Measurements from ENCODE around the gene SND1. TPM values are rescaled to one million over a fixed set of nuclear protein-coding genes. Genes with fewer than 3 reads are reported as not detected.

SND1 gene
- total RNA-seq, 1 experiment from 2014 or later, result 139 TPM

DNA sequence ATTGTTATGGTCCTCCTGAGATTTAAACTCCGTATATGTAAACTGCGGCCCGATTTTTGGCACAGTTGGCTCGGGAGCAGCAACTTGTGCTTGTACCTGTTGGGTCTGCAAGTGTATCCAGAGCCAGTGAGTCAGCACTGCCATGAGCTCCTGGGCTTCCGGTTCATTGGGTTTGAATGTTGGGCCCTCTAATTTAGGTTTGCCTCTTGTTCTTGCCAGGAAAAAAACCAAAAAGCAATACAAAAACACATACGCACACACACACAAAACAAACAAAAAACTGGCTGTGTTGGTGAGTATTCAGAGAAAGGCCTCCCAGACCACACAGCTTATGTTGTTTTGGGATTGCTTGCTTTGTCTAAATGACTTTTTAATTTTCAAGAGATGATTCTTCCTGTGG lies 26.3 kb downstream of the SND1 start:
- no peak overlapping the region for H3K9ac ChIP-seq (ENCODE audit: low read length)
- H3K9me2 ChIP-seq (replicated peaks; ENCODE audit: low read length), result no peaks in the 10 kb centered on the region
- no peaks in the 10 kb centered on the region for H3K27me3 ChIP-seq (ENCODE audit: low read length)
- peaks cover 45% of the 10 kb centered on the region for H3K36me3 ChIP-seq (ENCODE audit: low read depth, low read length)
- BruUV-seq (replicated peaks), result no TSS peak
- H3K27ac ChIP-seq (ENCODE audit: low read length), result no peak overlapping the region
- intact Hi-C loops (cut with micrococcal nuclease), result no loop called here
- H3K4me3 ChIP-seq (ENCODE audit: low read length), result no peak overlapping the region
- no peak overlapping the region for H3K4me2 ChIP-seq (ENCODE audit: low read length)
- H3K9me3 ChIP-seq (ENCODE audit: low read length), result peaks cover 6% of the 10 kb centered on the region; the same call in 1 of the 2 replicates
- ChIA-PET POLR2A (ENCODE audit: unreplicated experiment) (no interaction called here), CTCF (no interaction called here)
- TF ChIP-seq, protein P1, sequence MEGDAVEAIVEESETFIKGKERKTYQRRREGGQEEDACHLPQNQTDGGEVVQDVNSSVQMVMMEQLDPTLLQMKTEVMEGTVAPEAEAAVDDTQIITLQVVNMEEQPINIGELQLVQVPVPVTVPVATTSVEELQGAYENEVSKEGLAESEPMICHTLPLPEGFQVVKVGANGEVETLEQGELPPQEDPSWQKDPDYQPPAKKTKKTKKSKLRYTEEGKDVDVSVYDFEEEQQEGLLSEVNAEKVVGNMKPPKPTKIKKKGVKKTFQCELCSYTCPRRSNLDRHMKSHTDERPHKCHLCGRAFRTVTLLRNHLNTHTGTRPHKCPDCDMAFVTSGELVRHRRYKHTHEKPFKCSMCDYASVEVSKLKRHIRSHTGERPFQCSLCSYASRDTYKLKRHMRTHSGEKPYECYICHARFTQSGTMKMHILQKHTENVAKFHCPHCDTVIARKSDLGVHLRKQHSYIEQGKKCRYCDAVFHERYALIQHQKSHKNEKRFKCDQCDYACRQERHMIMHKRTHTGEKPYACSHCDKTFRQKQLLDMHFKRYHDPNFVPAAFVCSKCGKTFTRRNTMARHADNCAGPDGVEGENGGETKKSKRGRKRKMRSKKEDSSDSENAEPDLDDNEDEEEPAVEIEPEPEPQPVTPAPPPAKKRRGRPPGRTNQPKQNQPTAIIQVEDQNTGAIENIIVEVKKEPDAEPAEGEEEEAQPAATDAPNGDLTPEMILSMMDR (conservative IDR thresholded peaks at IDR 0.05; ENCODE audit: low read depth, low read length), result no peak
- no peak for TF ChIP-seq EZH2phosphoT487 (IDR thresholded peaks at IDR 0.05; ENCODE audit: borderline replicate concordance, low read length)
- no peak for TF ChIP-seq EZH2 (IDR thresholded peaks at IDR 0.05; ENCODE audit: low read length, unreplicated experiment)
- ATAC-seq (no peak), DNase-seq (peak; percentile 23)
- 0 out of 2 replicates have a peak, but pooled peaks cover 18% of the 10 kb centered on the region for H3K4me1 ChIP-seq (ENCODE audit: insufficient read depth, low read length)
- H2AFZ ChIP-seq (ENCODE audit: low read length), result no peak overlapping the region
- no peaks in the 10 kb centered on the region for H3F3A ChIP-seq (ENCODE audit: low read length, unreplicated experiment)
- peaks cover 98% of the 10 kb centered on the region for H3K79me2 ChIP-seq (ENCODE audit: low read length)
- H4K20me1 ChIP-seq (ENCODE audit: low read length), result 0 out of 2 replicates have a peak, but pooled peaks cover 9% of the 10 kb centered on the region

DNA sequence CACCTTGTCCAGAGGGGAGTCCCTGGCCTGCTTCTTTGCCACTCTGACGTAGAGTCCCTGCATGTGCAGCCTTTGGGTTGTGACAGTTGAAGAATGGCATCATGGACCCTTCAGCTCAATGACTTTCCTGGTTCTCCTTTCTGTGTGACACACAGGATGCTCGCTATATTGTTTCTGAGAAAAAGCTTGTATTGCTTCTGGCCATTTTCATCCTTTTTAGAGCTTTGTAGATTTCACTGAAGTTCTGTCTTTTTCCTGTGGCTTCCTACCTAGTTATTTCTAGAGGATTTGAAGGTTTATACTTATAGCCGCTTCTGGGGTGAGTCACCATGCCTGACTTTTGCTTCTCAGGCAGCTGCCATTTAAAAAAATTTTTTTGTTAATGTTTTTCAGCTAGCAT lies 27.0 kb downstream of the SND1 start:
- H3K4me3 ChIP-seq (ENCODE audit: low read length), result no peak overlapping the region
- H4K20me1 ChIP-seq (ENCODE audit: low read length), result 0 out of 2 replicates have a peak, but pooled peaks cover 11% of the 10 kb centered on the region
- peaks cover 6% of the 10 kb centered on the region; the same call in 1 of the 2 replicates for H3K9me3 ChIP-seq (ENCODE audit: low read length)
- H3K9me2 ChIP-seq (replicated peaks; ENCODE audit: low read length), result no peaks in the 10 kb centered on the region
- DNase-seq (no peak), ATAC-seq (no peak)
- no TSS peak for BruUV-seq (replicated peaks)
- no peak overlapping the region for H3K9ac ChIP-seq (ENCODE audit: low read length)
- intact Hi-C loops (cut with micrococcal nuclease), result no loop called here
- H3F3A ChIP-seq (ENCODE audit: low read length, unreplicated experiment), result no peaks in the 10 kb centered on the region
- H3K27me3 ChIP-seq (ENCODE audit: low read length), result no peaks in the 10 kb centered on the region
- no peak overlapping the region for H3K27ac ChIP-seq (ENCODE audit: low read length)
- peaks cover 45% of the 10 kb centered on the region for H3K36me3 ChIP-seq (ENCODE audit: low read depth, low read length)
- H3K4me2 ChIP-seq (ENCODE audit: low read length), result no peak overlapping the region
- TF ChIP-seq, protein P1 (conservative IDR thresholded peaks at IDR 0.05; ENCODE audit: low read depth, low read length), result no peak
- TF ChIP-seq EZH2 (IDR thresholded peaks at IDR 0.05; ENCODE audit: low read length, unreplicated experiment) (no peak), EZH2phosphoT487 (IDR thresholded peaks at IDR 0.05; ENCODE audit: borderline replicate concordance, low read length) (no peak)
- ChIA-PET POLR2A (ENCODE audit: unreplicated experiment) (no interaction called here), CTCF (no interaction called here)
- 0 out of 2 replicates have a peak, but pooled peaks cover 14% of the 10 kb centered on the region for H3K4me1 ChIP-seq (ENCODE audit: insufficient read depth, low read length)
- peaks cover 98% of the 10 kb centered on the region for H3K79me2 ChIP-seq (ENCODE audit: low read length)
- H2AFZ ChIP-seq (ENCODE audit: low read length), result no peak overlapping the region

DNA sequence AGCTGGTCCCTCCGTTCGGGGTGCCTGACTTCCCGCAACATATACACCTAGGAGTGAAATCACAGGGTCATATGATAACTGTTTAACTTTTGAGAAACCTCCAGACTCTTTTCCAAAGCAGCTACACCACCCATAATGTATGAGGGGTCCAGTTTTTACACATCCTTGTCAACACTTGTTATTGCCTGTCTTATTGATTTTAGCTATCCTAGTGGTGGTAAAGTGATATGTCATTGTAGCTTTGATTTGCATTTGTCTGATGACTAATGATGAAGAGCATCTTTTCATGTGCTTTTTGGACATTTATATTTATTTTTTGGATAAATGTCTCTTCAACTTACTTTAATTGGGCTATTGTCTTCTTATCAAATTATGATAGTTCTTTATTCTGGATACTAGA lies 29.0 kb downstream of the SND1 start:
- no peaks in the 10 kb centered on the region for H3K27me3 ChIP-seq (ENCODE audit: low read length)
- peaks cover 98% of the 10 kb centered on the region for H3K79me2 ChIP-seq (ENCODE audit: low read length)
- 0 out of 2 replicates have a peak, but pooled peaks cover 21% of the 10 kb centered on the region for H4K20me1 ChIP-seq (ENCODE audit: low read length)
- no peak for DNase-seq
- POLR2A ChIA-PET (ENCODE audit: unreplicated experiment), result no interaction called here
- no peak overlapping the region for H3K27ac ChIP-seq (ENCODE audit: low read length)
- CTCF ChIA-PET, result no interaction called here
- H3K4me3 ChIP-seq (ENCODE audit: low read length), result no peak overlapping the region
- H3K9ac ChIP-seq (ENCODE audit: low read length), result no peak overlapping the region
- H2AFZ ChIP-seq (ENCODE audit: low read length), result no peak overlapping the region
- peaks cover 37% of the 10 kb centered on the region for H3K36me3 ChIP-seq (ENCODE audit: low read depth, low read length)
- peaks cover 6% of the 10 kb centered on the region; the same call in 1 of the 2 replicates for H3K9me3 ChIP-seq (ENCODE audit: low read length)
- H3F3A ChIP-seq (ENCODE audit: low read length, unreplicated experiment), result no peaks in the 10 kb centered on the region
- H3K9me2 ChIP-seq (replicated peaks; ENCODE audit: low read length), result no peaks in the 10 kb centered on the region
- 0 out of 2 replicates have a peak, but pooled peaks cover 9% of the 10 kb centered on the region for H3K4me1 ChIP-seq (ENCODE audit: insufficient read depth, low read length)
- no peak for TF ChIP-seq EZH2phosphoT487 (IDR thresholded peaks at IDR 0.05; ENCODE audit: borderline replicate concordance, low read length)
- TF ChIP-seq, protein P1 (conservative IDR thresholded peaks at IDR 0.05; ENCODE audit: low read depth, low read length), result no peak
- TF ChIP-seq EZH2 (IDR thresholded peaks at IDR 0.05; ENCODE audit: low read length, unreplicated experiment), result no peak
- ATAC-seq, result no peak
- BruUV-seq (replicated peaks), result no TSS peak
- H3K4me2 ChIP-seq (ENCODE audit: low read length), result no peak overlapping the region
- intact Hi-C loops (cut with micrococcal nuclease), result no loop called here

Measured in PC-3 (cell line).